PFSK-1 (cell line): Measurements from ENCODE around the gene TMEM182.

Experiments used
- FOXP2 ChIP-seq: optimal IDR thresholded peaks from 2 replicates; pipeline ENCODE3; 2011; ENCODE audit warnings: borderline replicate concordance, control low read depth, inconsistent platforms; ENCODE audit not compliant: insufficient read depth; ENCODE audit errors: extremely low read length, extremely low read depth
- POLR2AphosphoS5 ChIP-seq: IDR thresholded peaks from 2 replicates; pipeline ENCODE4 v1.6.1; 2012; ENCODE audit warnings: low read depth, mild to moderate bottlenecking, control low read depth, low read length, moderate library complexity
- SIN3A ChIP-seq: IDR thresholded peaks from 2 replicates; pipeline ENCODE4 v1.6.1; 2012; ENCODE audit warnings: mild to moderate bottlenecking, low read length, moderate library complexity, borderline replicate concordance; ENCODE audit not compliant: insufficient read depth
- TAF1 ChIP-seq: IDR thresholded peaks from 2 replicates; pipeline ENCODE4 v1.6.1; 2012; ENCODE audit warnings: low read length, control low read depth, borderline replicate concordance; ENCODE audit not compliant: insufficient read depth
- TF ChIP-seq, protein P1 (sequence below), 2 experiments: IDR thresholded peaks; 2 replicates each; pipeline versions ENCODE4 v1.6.1 to v1.8.0; 2011 to 2012; ENCODE audit warnings: low read depth in 2 of 2, low read length in 2 of 2, control low read depth in 1 of 2, inconsistent platforms in 1 of 2, mild to moderate bottlenecking in 1 of 2, moderate library complexity in 1 of 2; ENCODE audit not compliant: insufficient read depth in 1 of 2

The TMEM182 gene

DNA sequence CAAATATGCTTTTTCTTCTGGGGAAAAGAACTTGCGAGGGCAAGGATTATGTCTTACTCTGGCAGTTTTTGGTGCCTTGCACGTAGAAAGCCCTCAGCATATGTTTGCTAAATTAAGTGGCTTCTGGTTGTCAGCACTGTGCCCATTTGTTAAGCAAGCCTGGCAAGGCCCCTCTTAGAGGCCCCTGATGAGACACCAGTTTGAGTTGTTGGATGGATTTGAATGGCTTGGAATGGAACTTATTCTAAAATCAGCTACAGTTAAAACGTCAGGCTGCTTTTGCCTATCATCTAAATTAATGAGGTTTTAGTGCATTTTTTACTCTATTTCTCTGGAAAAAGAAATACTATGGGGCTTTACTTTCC is 28.2 kb downstream of the TMEM182 start:
- TF ChIP-seq, protein P1, sequence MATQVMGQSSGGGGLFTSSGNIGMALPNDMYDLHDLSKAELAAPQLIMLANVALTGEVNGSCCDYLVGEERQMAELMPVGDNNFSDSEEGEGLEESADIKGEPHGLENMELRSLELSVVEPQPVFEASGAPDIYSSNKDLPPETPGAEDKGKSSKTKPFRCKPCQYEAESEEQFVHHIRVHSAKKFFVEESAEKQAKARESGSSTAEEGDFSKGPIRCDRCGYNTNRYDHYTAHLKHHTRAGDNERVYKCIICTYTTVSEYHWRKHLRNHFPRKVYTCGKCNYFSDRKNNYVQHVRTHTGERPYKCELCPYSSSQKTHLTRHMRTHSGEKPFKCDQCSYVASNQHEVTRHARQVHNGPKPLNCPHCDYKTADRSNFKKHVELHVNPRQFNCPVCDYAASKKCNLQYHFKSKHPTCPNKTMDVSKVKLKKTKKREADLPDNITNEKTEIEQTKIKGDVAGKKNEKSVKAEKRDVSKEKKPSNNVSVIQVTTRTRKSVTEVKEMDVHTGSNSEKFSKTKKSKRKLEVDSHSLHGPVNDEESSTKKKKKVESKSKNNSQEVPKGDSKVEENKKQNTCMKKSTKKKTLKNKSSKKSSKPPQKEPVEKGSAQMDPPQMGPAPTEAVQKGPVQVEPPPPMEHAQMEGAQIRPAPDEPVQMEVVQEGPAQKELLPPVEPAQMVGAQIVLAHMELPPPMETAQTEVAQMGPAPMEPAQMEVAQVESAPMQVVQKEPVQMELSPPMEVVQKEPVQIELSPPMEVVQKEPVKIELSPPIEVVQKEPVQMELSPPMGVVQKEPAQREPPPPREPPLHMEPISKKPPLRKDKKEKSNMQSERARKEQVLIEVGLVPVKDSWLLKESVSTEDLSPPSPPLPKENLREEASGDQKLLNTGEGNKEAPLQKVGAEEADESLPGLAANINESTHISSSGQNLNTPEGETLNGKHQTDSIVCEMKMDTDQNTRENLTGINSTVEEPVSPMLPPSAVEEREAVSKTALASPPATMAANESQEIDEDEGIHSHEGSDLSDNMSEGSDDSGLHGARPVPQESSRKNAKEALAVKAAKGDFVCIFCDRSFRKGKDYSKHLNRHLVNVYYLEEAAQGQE (IDR thresholded peaks at IDR 0.05; ENCODE audit: insufficient read depth in 1 of 2, low read depth in 2 of 2, low read length in 2 of 2), result no peak
- no peak for TF ChIP-seq TAF1
- TF ChIP-seq SIN3A, result no peak
- no peak for TF ChIP-seq FOXP2

DNA sequence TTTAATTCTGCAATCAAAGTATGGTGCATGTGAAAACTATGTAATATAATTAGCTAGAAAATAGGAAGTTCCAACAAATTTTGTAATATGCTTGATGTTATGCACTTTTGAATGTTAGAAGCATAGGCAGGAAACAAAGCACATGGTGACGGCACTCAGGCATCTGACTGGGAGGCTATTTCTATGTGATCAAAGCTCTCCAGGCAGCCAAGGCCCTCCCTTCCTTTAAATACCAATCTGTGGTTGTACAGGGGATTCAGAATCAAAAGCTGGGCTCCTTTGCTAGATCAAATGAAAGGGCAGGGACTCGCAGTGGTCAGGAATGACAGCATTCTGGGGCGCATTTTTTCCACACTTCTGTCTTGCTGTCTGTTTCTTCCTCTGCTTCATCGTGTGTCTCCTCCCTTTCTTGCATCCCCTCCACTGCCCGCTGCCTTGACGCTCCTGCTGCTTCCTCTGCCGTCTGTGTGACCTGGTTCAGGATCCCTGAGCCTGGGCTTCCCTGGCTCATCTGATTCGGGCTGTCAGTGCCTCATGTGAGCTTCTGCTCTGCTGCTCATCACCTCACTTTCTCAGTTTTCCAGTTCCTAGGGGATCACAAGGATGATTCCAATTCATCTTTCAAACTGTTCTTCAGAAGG is 30.9 kb downstream of the TMEM182 start:
- no peak for TF ChIP-seq FOXP2
- TF ChIP-seq SIN3A, result no peak
- TF ChIP-seq POLR2AphosphoS5, result no peak
- TF ChIP-seq, protein P1 (IDR thresholded peaks at IDR 0.05; ENCODE audit: insufficient read depth in 1 of 2, low read depth in 2 of 2, low read length in 2 of 2), result no peak
- no peak for TF ChIP-seq TAF1

DNA sequence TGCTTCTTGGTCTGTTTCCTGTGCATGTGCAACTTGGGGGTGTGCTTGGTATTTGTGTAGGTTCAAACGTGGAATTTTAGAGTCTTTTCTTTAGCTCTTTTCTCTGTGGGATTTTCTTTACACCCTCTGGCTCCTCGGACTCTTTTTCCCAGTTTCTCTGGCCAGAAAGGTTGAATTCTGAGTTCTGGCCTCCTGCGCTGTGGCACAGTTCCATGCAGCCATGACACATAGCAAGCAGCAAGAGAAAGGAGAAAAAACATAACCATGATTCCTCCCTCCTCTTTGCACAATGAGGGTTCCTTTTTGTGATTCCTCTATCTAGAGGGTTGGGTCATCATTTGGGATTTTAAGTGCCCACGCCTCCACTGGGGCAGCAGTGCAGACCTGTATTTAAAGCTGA is 33.8 kb downstream of the TMEM182 start:
- TF ChIP-seq SIN3A, result no peak
- no peak for TF ChIP-seq POLR2AphosphoS5
- TF ChIP-seq FOXP2, result no peak
- no peak for TF ChIP-seq TAF1
- TF ChIP-seq, protein P1 (IDR thresholded peaks at IDR 0.05; ENCODE audit: insufficient read depth in 1 of 2, low read depth in 2 of 2, low read length in 2 of 2), result no peak

DNA sequence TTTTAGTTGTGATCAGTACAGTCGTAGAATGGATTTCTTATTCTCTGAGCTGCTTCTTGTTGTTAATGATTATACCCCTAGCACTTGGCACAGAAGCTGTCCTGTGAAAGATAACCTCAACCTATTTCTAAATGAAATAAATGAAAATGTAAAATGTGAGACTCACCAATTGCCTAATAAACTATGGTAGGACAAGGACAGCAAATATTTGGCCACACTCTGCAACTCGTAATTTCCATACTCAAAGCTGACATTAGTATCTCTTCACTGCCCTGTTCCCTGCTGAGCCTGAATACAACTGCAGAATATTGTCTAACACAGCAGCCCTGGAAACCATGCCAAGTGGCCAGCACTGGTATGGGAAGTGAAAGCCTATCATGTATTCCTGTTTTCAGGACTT is 34.5 kb downstream of the TMEM182 start:
- TF ChIP-seq TAF1 (no peak), FOXP2 (no peak), POLR2AphosphoS5 (no peak)

DNA sequence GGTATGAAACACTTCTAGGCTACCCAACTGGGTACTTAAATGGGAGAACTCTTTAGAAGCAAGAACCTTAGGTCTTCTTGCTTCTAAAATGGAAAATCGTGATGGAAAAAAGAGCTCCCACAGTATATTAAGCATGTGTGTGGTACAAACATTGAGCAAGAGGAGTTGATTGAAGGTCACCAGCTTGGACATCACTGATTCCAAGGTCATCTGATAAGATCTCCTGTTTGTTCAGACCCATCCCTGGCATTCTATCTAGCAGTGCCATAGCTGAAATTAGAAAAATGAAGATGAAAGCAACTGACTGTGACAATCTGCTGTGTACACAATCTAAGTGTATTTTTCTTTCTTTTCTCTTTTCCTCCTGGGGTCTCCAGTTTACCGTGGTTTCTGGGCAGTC is 35.7 kb downstream of the TMEM182 start:
- TF ChIP-seq, protein P1 (IDR thresholded peaks at IDR 0.05; ENCODE audit: insufficient read depth in 1 of 2, low read depth in 2 of 2, low read length in 2 of 2), result no peak
